GM13976 (cell line): ENCODE results near the gene NID2.

ENCODE experiments used
- DNase-seq: peaks from one replicate; pipeline ENCODE4 v3.0.0; 2012; ENCODE audit warnings: low spot score
- in situ Hi-C: fragments of 300-500 bp; cut with MboI; formaldehyde crosslinking; loops from one replicate; pipeline ENCODE4 v1.12.0; 2022; ENCODE audit warnings: low sequenced_read_pairs, mixed read lengths, inconsistent platforms; ENCODE audit not compliant: unreplicated experiment
- TF ChIP-seq, protein P1 (sequence below): IDR thresholded peaks from 2 replicates; pipeline ENCODE4 v1.5.1; 2012; ENCODE audit warnings: borderline replicate concordance, mild to moderate bottlenecking; ENCODE audit not compliant: insufficient read depth; ENCODE audit errors: extremely low read depth, missing control alignments, control extremely low read depth

The NID2 gene

DNA sequence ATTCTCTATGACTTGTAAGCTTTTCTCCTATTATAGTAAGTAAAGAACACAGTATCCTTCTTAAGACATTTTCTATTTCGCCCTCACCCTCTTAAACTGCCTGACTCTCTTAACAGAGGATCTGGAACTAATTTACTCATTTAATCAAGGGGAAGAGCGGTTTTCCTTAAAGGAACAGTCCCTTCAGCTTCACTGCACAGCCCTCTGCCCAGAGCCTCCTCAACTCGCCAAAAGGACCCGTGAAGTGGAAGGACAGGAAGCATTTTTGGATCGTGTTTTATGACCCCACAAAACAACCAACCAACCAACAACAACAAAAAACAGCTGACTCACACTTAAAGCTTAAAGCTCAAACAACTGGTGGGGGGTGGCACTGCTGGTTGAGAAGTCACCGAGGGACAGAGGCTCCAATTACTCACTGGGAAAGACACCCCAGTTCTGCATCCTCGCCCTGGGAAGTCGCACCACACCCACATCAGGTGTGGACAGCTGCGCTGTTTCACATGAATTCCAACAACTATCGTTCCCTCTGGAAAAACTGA is 35.7 kb downstream of the NID2 start:
- in situ Hi-C loops: no loop called here

GRCh38 chr14:52032204-52032801 is 36.6 kb downstream of the NID2 start:
- DNase-seq: no peak
- TF ChIP-seq, protein P1, sequence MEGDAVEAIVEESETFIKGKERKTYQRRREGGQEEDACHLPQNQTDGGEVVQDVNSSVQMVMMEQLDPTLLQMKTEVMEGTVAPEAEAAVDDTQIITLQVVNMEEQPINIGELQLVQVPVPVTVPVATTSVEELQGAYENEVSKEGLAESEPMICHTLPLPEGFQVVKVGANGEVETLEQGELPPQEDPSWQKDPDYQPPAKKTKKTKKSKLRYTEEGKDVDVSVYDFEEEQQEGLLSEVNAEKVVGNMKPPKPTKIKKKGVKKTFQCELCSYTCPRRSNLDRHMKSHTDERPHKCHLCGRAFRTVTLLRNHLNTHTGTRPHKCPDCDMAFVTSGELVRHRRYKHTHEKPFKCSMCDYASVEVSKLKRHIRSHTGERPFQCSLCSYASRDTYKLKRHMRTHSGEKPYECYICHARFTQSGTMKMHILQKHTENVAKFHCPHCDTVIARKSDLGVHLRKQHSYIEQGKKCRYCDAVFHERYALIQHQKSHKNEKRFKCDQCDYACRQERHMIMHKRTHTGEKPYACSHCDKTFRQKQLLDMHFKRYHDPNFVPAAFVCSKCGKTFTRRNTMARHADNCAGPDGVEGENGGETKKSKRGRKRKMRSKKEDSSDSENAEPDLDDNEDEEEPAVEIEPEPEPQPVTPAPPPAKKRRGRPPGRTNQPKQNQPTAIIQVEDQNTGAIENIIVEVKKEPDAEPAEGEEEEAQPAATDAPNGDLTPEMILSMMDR: no peak
- in situ Hi-C loops: no loop called here

More for the DNA sequence above, 35.7 kb downstream of the NID2 start:
- TF ChIP-seq, protein P1: no peak
- no peak for DNase-seq

DNA sequence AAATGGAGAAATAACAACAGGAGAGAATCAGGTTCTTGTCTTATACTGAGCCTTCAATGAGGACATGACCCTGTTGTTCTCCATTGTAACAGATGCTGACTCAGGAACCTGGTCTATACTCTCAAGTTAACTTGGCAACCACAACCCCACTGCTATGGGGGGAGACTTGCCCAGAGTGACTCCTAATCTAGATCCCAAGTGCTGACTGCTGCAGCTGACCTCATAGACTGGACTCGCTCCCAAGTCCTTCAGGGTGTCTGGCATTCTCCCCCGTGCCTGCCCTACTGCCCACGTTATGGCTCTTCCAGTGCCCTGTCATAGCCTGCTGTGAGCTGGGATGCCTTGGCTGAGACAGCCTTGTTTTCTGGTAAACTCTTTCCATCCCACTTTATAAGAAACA is 37.1 kb downstream of the NID2 start:
- DNase-seq: no peak
- TF ChIP-seq, protein P1: no peak
- in situ Hi-C loops: no loop called here

DNA sequence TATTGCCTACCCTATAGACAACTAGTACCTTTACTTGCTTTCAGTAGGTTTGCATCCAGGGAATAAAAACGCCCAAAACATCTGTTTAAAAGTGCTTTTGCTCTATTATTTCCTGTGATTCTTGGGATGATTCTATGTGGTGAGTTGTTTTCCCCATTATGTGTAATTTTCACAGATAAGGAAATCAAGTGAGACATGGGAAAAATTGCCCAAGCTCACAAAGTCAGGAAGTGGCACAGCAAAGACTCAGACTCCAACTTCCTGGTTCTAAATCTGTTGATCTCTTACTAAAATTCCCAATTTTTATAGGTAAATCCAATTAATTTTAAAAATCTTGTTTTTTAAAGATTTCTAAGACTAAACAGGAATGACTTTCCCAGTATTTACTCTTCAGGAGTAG is 39.0 kb downstream of the NID2 start:
- in situ Hi-C loops: no loop called here
- no peak for DNase-seq
- TF ChIP-seq, protein P1: no peak

- in situ Hi-C loops: no loop called here
These were observed 42.0 kb downstream of the NID2 start for GRCh38 chr14:52026901-52027300.

DNA sequence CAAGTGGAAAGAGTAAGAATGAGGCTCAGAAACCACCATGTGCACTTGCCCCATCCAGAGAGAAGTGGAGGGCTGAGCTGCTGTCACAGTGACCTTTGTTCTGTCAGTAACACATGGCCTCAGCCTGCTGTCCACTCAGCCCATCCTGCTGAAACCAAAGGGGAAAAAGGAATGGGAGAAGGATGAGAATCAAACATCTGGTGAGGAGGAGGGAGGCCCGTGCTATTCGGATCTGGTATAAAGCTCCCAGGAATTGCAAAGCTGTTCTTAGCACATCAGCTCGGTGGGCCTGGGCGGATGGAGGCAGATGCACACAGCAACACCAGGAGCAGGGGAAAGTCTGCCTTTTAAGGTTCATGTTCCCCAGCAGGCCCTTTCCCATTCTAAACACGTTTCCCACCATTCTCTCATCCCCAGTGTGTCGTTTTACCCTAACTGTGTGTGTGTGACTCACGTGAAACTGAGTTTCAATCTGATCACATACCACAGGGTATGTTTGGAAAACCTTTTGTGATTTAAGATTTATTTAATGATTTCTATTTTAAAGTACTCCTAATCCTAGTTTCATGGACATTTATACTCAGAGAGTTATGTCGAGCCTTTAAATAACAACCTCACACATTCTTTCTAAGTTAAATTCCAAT is 42.7 kb downstream of the NID2 start:
- no peak for DNase-seq
- in situ Hi-C loops: no loop called here
- TF ChIP-seq, protein P1: no peak

More at GRCh38 chr14:52026901-52027300, 42.0 kb downstream of the NID2 start:
- no peak for DNase-seq
- TF ChIP-seq, protein P1: no peak
